ENCODE results near the gene TEKT1.
"Not testable (repeated sequence)": the region's sequence is repeated elsewhere in the genome, so short reads cannot be mapped to it uniquely, and the experiment has no call there.

The TEKT1 gene

DNA sequence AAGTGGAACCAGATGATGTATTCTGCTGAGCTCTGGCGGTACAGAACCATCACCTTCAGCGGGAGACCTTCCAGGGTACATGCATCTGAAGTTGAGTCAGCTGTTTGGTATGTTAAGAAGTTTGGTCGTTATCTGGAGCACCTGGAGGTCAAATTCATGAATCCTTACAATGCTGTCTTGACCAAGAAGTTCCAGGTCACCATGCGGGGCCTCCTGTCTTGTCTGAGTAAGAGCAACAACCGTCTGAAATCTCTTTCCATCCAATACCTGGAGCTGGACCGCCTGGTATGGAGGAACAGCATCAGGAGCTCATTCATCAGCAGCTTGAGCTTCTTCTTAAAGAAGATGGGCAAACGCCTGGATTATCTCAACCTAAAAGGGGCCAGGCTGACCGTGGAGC, 51.5 kb downstream of the TEKT1 start:
- no peak overlapping the region for H3K4me3 ChIP-seq (ENCODE audit: low read length)
- H3K4me1 ChIP-seq (ENCODE audit: control insufficient read depth, insufficient read depth, low read length) = no peaks in the 10 kb centered on the region
- H3K9ac ChIP-seq (ENCODE audit: low read length) = no peak overlapping the region
- no peaks in the 10 kb centered on the region for H3K36me3 ChIP-seq (ENCODE audit: control insufficient read depth, insufficient read depth, low read length)
- H3K27me3 ChIP-seq (ENCODE audit: control insufficient read depth, insufficient read depth, low read length) = no peaks in the 10 kb centered on the region
- H3K27ac ChIP-seq (ENCODE audit: low read depth, low read length) = no peak overlapping the region

DNA sequence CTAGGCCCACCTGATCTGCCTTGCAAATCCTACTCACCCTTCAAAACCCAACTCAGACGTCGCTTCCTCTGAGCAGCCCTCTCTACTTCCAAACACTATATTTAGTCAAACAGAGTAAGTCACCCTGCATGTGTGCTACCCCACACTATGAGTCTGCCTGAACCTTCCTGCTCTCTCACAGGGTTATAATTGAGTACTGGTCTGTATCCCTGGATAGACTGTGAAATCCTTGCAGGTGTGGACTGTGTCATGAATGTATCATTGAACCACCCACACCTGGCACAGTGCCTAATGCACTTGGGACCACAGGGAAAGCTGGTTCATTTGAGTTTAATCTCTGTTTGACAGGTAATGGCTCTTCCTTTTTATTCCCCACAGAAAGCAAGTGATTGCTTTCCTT, 52.1 kb downstream of the TEKT1 start:
- H3K27me3 ChIP-seq (ENCODE audit: control insufficient read depth, insufficient read depth, low read length) = no peaks in the 10 kb centered on the region
- no peaks in the 10 kb centered on the region for H3K36me3 ChIP-seq (ENCODE audit: control insufficient read depth, insufficient read depth, low read length)
- H3K4me3 ChIP-seq (ENCODE audit: low read length) = no peak overlapping the region
- no peak overlapping the region for H3K27ac ChIP-seq (ENCODE audit: low read depth, low read length)
- no peaks in the 10 kb centered on the region for H3K4me1 ChIP-seq (ENCODE audit: control insufficient read depth, insufficient read depth, low read length)
- no peak overlapping the region for H3K9ac ChIP-seq (ENCODE audit: low read length)

DNA sequence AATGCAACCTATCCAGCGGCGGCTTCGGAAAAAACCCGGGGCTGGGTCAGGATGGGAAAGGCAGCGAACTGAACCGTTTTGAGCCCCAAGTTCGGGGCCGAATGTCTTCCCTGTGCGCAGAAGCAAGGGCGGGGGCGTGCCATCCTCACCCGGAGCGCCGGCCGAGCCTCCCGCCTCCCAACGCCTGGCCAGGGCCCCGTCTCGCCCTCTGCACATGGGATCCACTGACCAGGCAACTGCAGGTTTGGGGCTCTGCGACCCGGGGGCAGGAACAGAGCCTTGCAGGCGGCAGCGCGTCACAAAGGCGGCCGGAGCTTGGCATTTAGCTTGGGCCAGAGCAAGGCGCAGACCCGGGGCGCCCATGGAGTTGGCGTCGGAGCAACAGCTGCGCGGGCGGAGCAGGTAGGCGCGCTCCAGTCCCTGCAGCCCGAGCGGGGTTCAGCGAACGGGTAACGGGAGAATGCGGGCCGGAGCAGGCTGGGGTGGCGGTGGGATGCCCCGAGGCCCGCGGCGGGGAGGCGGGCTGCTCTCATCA, 55.6 kb downstream of the TEKT1 start, which contains the start of gene FBXO39:
FBXO39 (plus strand) TSS at position 345 of the 535 bp plus-strand sequence. CDS start 3,654 bp downstream, outside the sequence.
- Histone ChIP-seq H3K4me3 (ENCODE audit: low read length) (no peak within 1 kb of the TSS), H3K36me3 (ENCODE audit: control insufficient read depth, insufficient read depth, low read length) (peaks cover 21% of the 10 kb centered on the region), H3K4me1 (ENCODE audit: control insufficient read depth, insufficient read depth, low read length) (no peaks in the 10 kb centered on the region), H3K9ac (ENCODE audit: low read length) (no peak within 1 kb of the TSS), H3K27me3 (ENCODE audit: control insufficient read depth, insufficient read depth, low read length) (no peaks in the 10 kb centered on the region), H3K27ac (ENCODE audit: low read depth, low read length) (no peak within 1 kb of the TSS)

GRCh38 chr17:6774906-6775305, 56.6 kb downstream of the TEKT1 start:
- H3K27me3 ChIP-seq (ENCODE audit: control insufficient read depth, insufficient read depth, low read length); H3K4me3 ChIP-seq (ENCODE audit: low read length); H3K9ac ChIP-seq (ENCODE audit: low read length); H3K4me1 ChIP-seq (ENCODE audit: control insufficient read depth, insufficient read depth, low read length); H3K27ac ChIP-seq (ENCODE audit: low read depth, low read length): not testable (repeated sequence)
- peaks cover 25% of the 10 kb centered on the region for H3K36me3 ChIP-seq (ENCODE audit: control insufficient read depth, insufficient read depth, low read length)

- H3K36me3 ChIP-seq (ENCODE audit: control insufficient read depth, insufficient read depth, low read length) = peaks cover 47% of the 10 kb centered on the region
- H3K27ac ChIP-seq (ENCODE audit: low read depth, low read length) = no peak overlapping the region
- no peaks in the 10 kb centered on the region for H3K4me1 ChIP-seq (ENCODE audit: control insufficient read depth, insufficient read depth, low read length)
- no peak overlapping the region for H3K9ac ChIP-seq (ENCODE audit: low read length)
- H3K4me3 ChIP-seq (ENCODE audit: low read length) = no peak overlapping the region
- H3K27me3 ChIP-seq (ENCODE audit: control insufficient read depth, insufficient read depth, low read length) = no peaks in the 10 kb centered on the region
These were observed 59.5 kb downstream of the TEKT1 start for GRCh38 chr17:6772016-6772415.

GRCh38 chr17:6768447-6768846, 63.1 kb downstream of the TEKT1 start:
- H3K4me1 ChIP-seq (ENCODE audit: control insufficient read depth, insufficient read depth, low read length) = no peaks in the 10 kb centered on the region
- H3K27ac ChIP-seq (ENCODE audit: low read depth, low read length) = no peak overlapping the region
- peaks cover 65% of the 10 kb centered on the region for H3K36me3 ChIP-seq (ENCODE audit: control insufficient read depth, insufficient read depth, low read length)
- H3K4me3 ChIP-seq (ENCODE audit: low read length) = no peak overlapping the region
- no peaks in the 10 kb centered on the region for H3K27me3 ChIP-seq (ENCODE audit: control insufficient read depth, insufficient read depth, low read length)
- no peak overlapping the region for H3K9ac ChIP-seq (ENCODE audit: low read length)

- Histone ChIP-seq H3K27me3 (ENCODE audit: control insufficient read depth, insufficient read depth, low read length) (no peaks in the 10 kb centered on the region), H3K36me3 (ENCODE audit: control insufficient read depth, insufficient read depth, low read length) (peaks cover 43% of the 10 kb centered on the region), H3K9ac (ENCODE audit: low read length) (no peak overlapping the region), H3K4me3 (ENCODE audit: low read length) (no peak overlapping the region), H3K4me1 (ENCODE audit: control insufficient read depth, insufficient read depth, low read length) (no peaks in the 10 kb centered on the region), H3K27ac (ENCODE audit: low read depth, low read length) (no peak overlapping the region)
These were observed 69.8 kb downstream of the TEKT1 start for GRCh38 chr17:6761779-6762178.

- Histone ChIP-seq H3K4me1 (ENCODE audit: control insufficient read depth, insufficient read depth, low read length) (peaks cover 17% of the 10 kb centered on the region), H3K27me3 (ENCODE audit: control insufficient read depth, insufficient read depth, low read length) (no peaks in the 10 kb centered on the region), H3K27ac (ENCODE audit: low read depth, low read length) (no peak overlapping the region), H3K36me3 (ENCODE audit: control insufficient read depth, insufficient read depth, low read length) (peaks cover 24% of the 10 kb centered on the region), H3K4me3 (ENCODE audit: low read length) (peak overlapping the region; percentile 22), H3K9ac (ENCODE audit: low read length) (peak overlapping the region; percentile 17)
These were observed 73.8 kb downstream of the TEKT1 start for GRCh38 chr17:6757747-6758146.

DNA sequence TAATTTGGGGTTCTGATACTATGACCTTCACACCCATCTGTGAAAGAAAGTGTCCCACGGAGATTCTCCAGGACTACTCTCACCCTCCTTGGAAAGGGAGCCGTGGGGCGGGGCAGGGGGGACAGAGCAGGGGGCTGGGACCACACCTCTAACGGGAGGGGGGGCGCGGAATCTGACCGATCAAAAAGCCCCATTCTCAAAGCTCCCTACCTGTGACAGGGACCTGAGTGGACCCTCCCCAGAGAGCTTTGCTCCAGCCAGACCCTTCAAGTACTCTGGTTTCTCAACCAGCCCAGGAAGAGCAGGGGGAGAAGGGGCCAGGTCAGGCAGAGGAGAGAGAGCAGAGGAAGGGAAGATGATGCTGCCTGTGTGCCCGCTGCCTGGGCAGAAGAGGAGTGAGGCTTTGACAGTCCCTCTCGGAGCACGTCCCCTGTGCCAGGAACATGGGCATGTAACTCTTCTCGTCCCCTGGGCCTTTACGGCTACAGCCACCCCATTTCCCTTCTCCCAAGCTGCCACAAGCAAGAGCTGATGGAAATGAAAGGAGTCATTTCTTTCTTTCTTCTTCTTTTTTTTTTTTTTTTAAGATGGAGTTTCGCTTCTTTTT, 75.0 kb downstream of the TEKT1 start:
- H3K27ac ChIP-seq (ENCODE audit: low read depth, low read length) = peak overlapping the region; percentile 90
- peaks cover 25% of the 10 kb centered on the region for H3K4me1 ChIP-seq (ENCODE audit: control insufficient read depth, insufficient read depth, low read length)
- H3K36me3 ChIP-seq (ENCODE audit: control insufficient read depth, insufficient read depth, low read length) = peaks cover 15% of the 10 kb centered on the region
- H3K27me3 ChIP-seq (ENCODE audit: control insufficient read depth, insufficient read depth, low read length) = no peaks in the 10 kb centered on the region
- peak overlapping the region; percentile 94 for H3K4me3 ChIP-seq (ENCODE audit: low read length)
- peak overlapping the region; percentile 49 for H3K9ac ChIP-seq (ENCODE audit: low read length)

DNA sequence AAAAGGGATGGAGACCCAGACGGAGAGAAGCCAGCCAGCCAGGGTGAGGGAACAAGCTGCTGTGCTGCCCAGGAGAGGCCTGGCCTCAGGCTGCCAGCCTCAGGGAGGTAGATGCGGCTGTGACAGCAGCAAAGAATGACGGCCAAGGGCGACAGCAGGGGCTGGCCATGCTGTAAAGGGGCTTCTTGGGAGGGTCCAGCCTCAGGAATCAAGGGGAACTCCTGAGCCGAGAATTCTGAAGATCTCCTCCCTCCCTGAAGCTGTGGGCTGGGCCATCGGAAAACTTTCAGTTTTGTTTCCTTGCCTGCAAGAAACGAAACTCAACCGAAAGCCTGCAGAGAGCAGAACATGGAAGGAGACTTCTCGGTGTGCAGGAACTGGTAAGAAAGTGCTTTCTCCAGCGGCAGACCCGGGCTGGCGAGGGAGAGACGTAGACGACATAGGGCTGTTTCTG, 75.8 kb downstream of the TEKT1 start, which contains the start of gene XAF1:
XAF1 (plus strand) TSS at position 316 of the 454 bp plus-strand sequence; CDS start at position 349, 33 bp downstream.
- Histone ChIP-seq H3K27ac (ENCODE audit: low read depth, low read length) (peak within 1 kb of the TSS; percentile 90), H3K4me3 (ENCODE audit: low read length) (peak within 1 kb of the TSS; percentile 94), H3K4me1 (ENCODE audit: control insufficient read depth, insufficient read depth, low read length) (peaks cover 25% of the 10 kb centered on the region), H3K36me3 (ENCODE audit: control insufficient read depth, insufficient read depth, low read length) (peaks cover 11% of the 10 kb centered on the region), H3K27me3 (ENCODE audit: control insufficient read depth, insufficient read depth, low read length) (no peaks in the 10 kb centered on the region), H3K9ac (ENCODE audit: low read length) (peak within 1 kb of the TSS; percentile 75)

DNA sequence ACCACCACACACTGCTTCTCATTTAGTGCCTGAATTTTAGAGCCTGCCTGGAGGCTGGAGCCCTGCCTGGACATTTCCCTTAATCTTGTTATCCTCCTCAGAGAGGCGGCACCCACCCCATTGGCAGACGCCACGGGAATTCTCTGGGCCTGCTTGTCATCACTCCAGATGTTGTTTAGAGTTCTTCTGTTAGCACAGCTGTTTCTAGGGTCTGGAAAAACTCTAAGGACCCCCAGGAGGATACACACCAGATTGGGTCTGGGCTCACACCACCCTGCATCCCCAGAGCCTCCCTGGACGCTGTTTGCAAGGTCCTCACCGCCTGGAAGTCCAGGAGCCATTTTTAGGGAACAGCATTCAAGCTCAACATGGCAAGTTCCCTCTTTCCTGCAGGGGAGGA, 76.2 kb downstream of the TEKT1 start:
- Histone ChIP-seq H3K27ac (ENCODE audit: low read depth, low read length) (peak overlapping the region; percentile 90), H3K27me3 (ENCODE audit: control insufficient read depth, insufficient read depth, low read length) (no peaks in the 10 kb centered on the region), H3K9ac (ENCODE audit: low read length) (peak overlapping the region; percentile 75), H3K4me1 (ENCODE audit: control insufficient read depth, insufficient read depth, low read length) (peaks cover 25% of the 10 kb centered on the region), H3K4me3 (ENCODE audit: low read length) (peak overlapping the region; percentile 94), H3K36me3 (ENCODE audit: control insufficient read depth, insufficient read depth, low read length) (peaks cover 7% of the 10 kb centered on the region)

DNA sequence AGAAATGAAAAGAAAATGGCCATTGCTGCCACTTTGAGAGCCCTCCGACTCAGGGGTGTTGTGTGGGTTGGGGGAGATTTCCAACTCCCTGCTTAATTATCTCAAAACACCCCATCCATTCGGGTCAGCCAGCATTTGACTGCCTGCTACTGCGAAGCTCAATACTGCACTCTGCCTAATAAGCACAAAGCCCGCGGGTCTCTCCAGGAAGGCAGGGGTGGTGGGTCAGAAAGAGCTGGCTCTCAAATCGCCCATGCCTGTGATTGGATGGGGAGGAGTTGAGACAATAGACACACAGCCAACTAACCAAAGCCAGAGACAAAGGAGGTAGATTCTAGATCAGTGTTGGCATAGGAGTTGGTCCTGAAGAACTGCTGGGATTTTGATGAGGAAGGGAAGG, 78.0 kb downstream of the TEKT1 start:
- H3K4me1 ChIP-seq (ENCODE audit: control insufficient read depth, insufficient read depth, low read length) = peaks cover 25% of the 10 kb centered on the region
- H3K9ac ChIP-seq (ENCODE audit: low read length) = no peak overlapping the region
- no peak overlapping the region for H3K4me3 ChIP-seq (ENCODE audit: low read length)

GRCh38 chr17:6753006-6753445, 78.5 kb downstream of the TEKT1 start:
- peaks cover 25% of the 10 kb centered on the region for H3K4me1 ChIP-seq (ENCODE audit: control insufficient read depth, insufficient read depth, low read length)
- no peak overlapping the region for H3K9ac ChIP-seq (ENCODE audit: low read length)
- peak overlapping the region; percentile 11 for H3K4me3 ChIP-seq (ENCODE audit: low read length)
- no peaks in the 10 kb centered on the region for H3K27me3 ChIP-seq (ENCODE audit: control insufficient read depth, insufficient read depth, low read length)
- H3K36me3 ChIP-seq (ENCODE audit: control insufficient read depth, insufficient read depth, low read length) = no peaks in the 10 kb centered on the region
- peak overlapping the region; percentile 70 for H3K27ac ChIP-seq (ENCODE audit: low read depth, low read length)

More for the DNA sequence above, 78.0 kb downstream of the TEKT1 start:
- Histone ChIP-seq H3K27ac (ENCODE audit: low read depth, low read length) (no peak overlapping the region), H3K36me3 (ENCODE audit: control insufficient read depth, insufficient read depth, low read length) (no peaks in the 10 kb centered on the region), H3K27me3 (ENCODE audit: control insufficient read depth, insufficient read depth, low read length) (no peaks in the 10 kb centered on the region)

Data from rectal smooth muscle tissue (tissue), 1 donor.